ENCODE measurements around the gene IRF4. TPM values are rescaled to one million over a fixed set of nuclear protein-coding genes. Genes with fewer than 3 reads are reported as not detected.

Gene IRF4
- polyA plus RNA-seq, 1 of the 3 experiments (the other 2 are of a cell fraction): not detected

GRCh38 chr6:378090-378957 is 13.2 kb upstream of the IRF4 start:
- no peak overlapping the region for H2AFZ ChIP-seq (ENCODE audit: low read depth)
- no peaks in the 10 kb centered on the region for H3K79me2 ChIP-seq (ENCODE audit: insufficient read depth)
- no peak for TF ChIP-seq TCF12 (IDR thresholded peaks at IDR 0.05)
- TF ChIP-seq RCOR1 (IDR thresholded peaks at IDR 0.05; ENCODE audit: low read length): no peak
- no peak for TF ChIP-seq SIN3A (IDR thresholded peaks at IDR 0.05; ENCODE audit: borderline replicate concordance, low read depth, low read length)
- no peak for TF ChIP-seq GABPA (IDR thresholded peaks at IDR 0.05; ENCODE audit: low read depth)
- peaks cover 98% of the 10 kb centered on the region for H3K27me3 ChIP-seq (ENCODE audit: insufficient read depth)
- no peaks in the 10 kb centered on the region for H3K4me1 ChIP-seq (ENCODE audit: control insufficient read depth in 1 of 2, insufficient read depth in 2 of 2, low read depth in 1 of 2, low read length in 1 of 2)
- no peaks in the 10 kb centered on the region for H3K9me2 ChIP-seq
- 25% methylated on average over 24 of the region's 24 CpGs for WGBS (ENCODE audit: low lambda C conversion rate)
- no peak overlapping the region for H3K4me2 ChIP-seq
- no peaks in the 10 kb centered on the region for H3K36me3 ChIP-seq (replicated peaks in 1 of 2; ENCODE audit: control insufficient read depth in 1 of 2, insufficient read depth in 2 of 2, low read length in 1 of 2)
- no peak overlapping the region for H3K4me3 ChIP-seq (ENCODE audit: low read depth in 2 of 2, low read length in 1 of 2)
- no peaks in the 10 kb centered on the region for H3F3A ChIP-seq (replicated peaks; ENCODE audit: insufficient read depth)
- H4K20me1 ChIP-seq (ENCODE audit: insufficient read depth): no peaks in the 10 kb centered on the region
- POLR2A ChIA-PET: no interaction called here
- DNase-seq: no peak
- no peaks in the 10 kb centered on the region for H3K9me3 ChIP-seq
- CTCF ChIA-PET: no interaction called here
- H3K27ac ChIP-seq (ENCODE audit: low read depth in 2 of 2, low read length in 1 of 2): no peak overlapping the region
- H3K9ac ChIP-seq: no peak overlapping the region

GRCh38 chr6:378958-379409 is 12.6 kb upstream of the IRF4 start:
- Histone ChIP-seq H3F3A (replicated peaks; ENCODE audit: insufficient read depth) (no peaks in the 10 kb centered on the region), H3K9ac (no peak overlapping the region), H4K20me1 (ENCODE audit: insufficient read depth) (no peaks in the 10 kb centered on the region), H3K27ac (ENCODE audit: low read depth in 2 of 2, low read length in 1 of 2) (no peak overlapping the region), H3K27me3 (ENCODE audit: insufficient read depth) (peaks cover 98% of the 10 kb centered on the region), H3K79me2 (ENCODE audit: insufficient read depth) (no peaks in the 10 kb centered on the region), H3K4me2 (no peak overlapping the region), H3K4me3 (ENCODE audit: low read depth in 2 of 2, low read length in 1 of 2) (no peak overlapping the region), H3K9me2 (no peaks in the 10 kb centered on the region), H3K36me3 (replicated peaks in 1 of 2; ENCODE audit: control insufficient read depth in 1 of 2, insufficient read depth in 2 of 2, low read length in 1 of 2) (no peaks in the 10 kb centered on the region), H2AFZ (ENCODE audit: low read depth) (no peak overlapping the region), H3K9me3 (no peaks in the 10 kb centered on the region), H3K4me1 (ENCODE audit: control insufficient read depth in 1 of 2, insufficient read depth in 2 of 2, low read depth in 1 of 2, low read length in 1 of 2) (no peaks in the 10 kb centered on the region)
- ChIA-PET CTCF (interaction anchor here (0.6 kb wide), 1 partner anchor 1058 kb away, joined by 3 read pairs; no protein-coding TSS in a partner anchor), POLR2A (no interaction called here)
- 13% methylated on average over 9 of the region's 11 CpGs for WGBS (ENCODE audit: low lambda C conversion rate)
- no peak for DNase-seq
- no peak for TF ChIP-seq JUND (IDR thresholded peaks at IDR 0.05)
- TF ChIP-seq, protein P1, sequence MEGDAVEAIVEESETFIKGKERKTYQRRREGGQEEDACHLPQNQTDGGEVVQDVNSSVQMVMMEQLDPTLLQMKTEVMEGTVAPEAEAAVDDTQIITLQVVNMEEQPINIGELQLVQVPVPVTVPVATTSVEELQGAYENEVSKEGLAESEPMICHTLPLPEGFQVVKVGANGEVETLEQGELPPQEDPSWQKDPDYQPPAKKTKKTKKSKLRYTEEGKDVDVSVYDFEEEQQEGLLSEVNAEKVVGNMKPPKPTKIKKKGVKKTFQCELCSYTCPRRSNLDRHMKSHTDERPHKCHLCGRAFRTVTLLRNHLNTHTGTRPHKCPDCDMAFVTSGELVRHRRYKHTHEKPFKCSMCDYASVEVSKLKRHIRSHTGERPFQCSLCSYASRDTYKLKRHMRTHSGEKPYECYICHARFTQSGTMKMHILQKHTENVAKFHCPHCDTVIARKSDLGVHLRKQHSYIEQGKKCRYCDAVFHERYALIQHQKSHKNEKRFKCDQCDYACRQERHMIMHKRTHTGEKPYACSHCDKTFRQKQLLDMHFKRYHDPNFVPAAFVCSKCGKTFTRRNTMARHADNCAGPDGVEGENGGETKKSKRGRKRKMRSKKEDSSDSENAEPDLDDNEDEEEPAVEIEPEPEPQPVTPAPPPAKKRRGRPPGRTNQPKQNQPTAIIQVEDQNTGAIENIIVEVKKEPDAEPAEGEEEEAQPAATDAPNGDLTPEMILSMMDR (IDR thresholded peaks at IDR 0.05): no peak
- TF ChIP-seq, protein P2, sequence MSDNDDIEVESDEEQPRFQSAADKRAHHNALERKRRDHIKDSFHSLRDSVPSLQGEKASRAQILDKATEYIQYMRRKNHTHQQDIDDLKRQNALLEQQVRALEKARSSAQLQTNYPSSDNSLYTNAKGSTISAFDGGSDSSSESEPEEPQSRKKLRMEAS (IDR thresholded peaks at IDR 0.05; ENCODE audit: low read depth): no peak
- no peak for TF ChIP-seq PBX3 (IDR thresholded peaks at IDR 0.05)
- TF ChIP-seq CHD2 (IDR thresholded peaks at IDR 0.05; ENCODE audit: low read length, partially characterized antibody): no peak
- no peak for TF ChIP-seq EZH2phosphoT487 (IDR thresholded peaks at IDR 0.05; ENCODE audit: borderline replicate concordance, low read depth)
- no peak for TF ChIP-seq SIN3A (IDR thresholded peaks at IDR 0.05; ENCODE audit: borderline replicate concordance, low read depth, low read length)
- no peak for TF ChIP-seq RCOR1 (IDR thresholded peaks at IDR 0.05; ENCODE audit: low read length)
- TF ChIP-seq, protein P3, sequence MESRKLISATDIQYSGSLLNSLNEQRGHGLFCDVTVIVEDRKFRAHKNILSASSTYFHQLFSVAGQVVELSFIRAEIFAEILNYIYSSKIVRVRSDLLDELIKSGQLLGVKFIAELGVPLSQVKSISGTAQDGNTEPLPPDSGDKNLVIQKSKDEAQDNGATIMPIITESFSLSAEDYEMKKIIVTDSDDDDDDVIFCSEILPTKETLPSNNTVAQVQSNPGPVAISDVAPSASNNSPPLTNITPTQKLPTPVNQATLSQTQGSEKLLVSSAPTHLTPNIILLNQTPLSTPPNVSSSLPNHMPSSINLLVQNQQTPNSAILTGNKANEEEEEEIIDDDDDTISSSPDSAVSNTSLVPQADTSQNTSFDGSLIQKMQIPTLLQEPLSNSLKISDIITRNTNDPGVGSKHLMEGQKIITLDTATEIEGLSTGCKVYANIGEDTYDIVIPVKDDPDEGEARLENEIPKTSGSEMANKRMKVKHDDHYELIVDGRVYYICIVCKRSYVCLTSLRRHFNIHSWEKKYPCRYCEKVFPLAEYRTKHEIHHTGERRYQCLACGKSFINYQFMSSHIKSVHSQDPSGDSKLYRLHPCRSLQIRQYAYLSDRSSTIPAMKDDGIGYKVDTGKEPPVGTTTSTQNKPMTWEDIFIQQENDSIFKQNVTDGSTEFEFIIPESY (IDR thresholded peaks at IDR 0.05; ENCODE audit: borderline replicate concordance, low read depth): no peak
- TF ChIP-seq FOXJ3 (CRISPR knock-in tag; IDR thresholded peaks at IDR 0.05): no peak
- no peak for TF ChIP-seq TEAD4 (IDR thresholded peaks at IDR 0.05; ENCODE audit: borderline replicate concordance, insufficient read depth)
- TF ChIP-seq GABPA (IDR thresholded peaks at IDR 0.05; ENCODE audit: low read depth): no peak
- TF ChIP-seq FOSL2 (IDR thresholded peaks at IDR 0.05; ENCODE audit: borderline replicate concordance, low read depth): no peak
- no peak for TF ChIP-seq NRF1 (IDR thresholded peaks at IDR 0.05; ENCODE audit: low read depth, low read length)
- no peak for TF ChIP-seq GATA2 (CRISPR knock-in tag; IDR thresholded peaks at IDR 0.05)
- no peak for TF ChIP-seq NFIC (IDR thresholded peaks at IDR 0.05; ENCODE audit: borderline replicate concordance)
- no peak for TF ChIP-seq TCF12 (IDR thresholded peaks at IDR 0.05)
- TF ChIP-seq MEF2A (IDR thresholded peaks at IDR 0.05; ENCODE audit: borderline replicate concordance, low read depth): no peak

Measured in SK-N-SH (cell line).